NB4 (cell line): Measurements from ENCODE around the gene PRKCE.

Experiments used
- DNase-seq: peaks from one replicate; pipeline ENCODE4 v3.0.0; 2010; ENCODE audit warnings: low read depth
- H3K4me3 ChIP-seq: one replicate; pipeline ENCODE4 v1.5.1; 2011; ENCODE audit warnings: mild to moderate bottlenecking, low read depth, low read length, moderate library complexity
- CTCF ChIP-seq: IDR thresholded peaks from one replicate; pipeline ENCODE4 v1.5.1; 2012; ENCODE audit warnings: low read depth, low read length
- MAX ChIP-seq: IDR thresholded peaks from 2 replicates; pipeline ENCODE4 v1.6.1; 2011; ENCODE audit warnings: low read depth, low read length
- MYC ChIP-seq: IDR thresholded peaks from 2 replicates; pipeline ENCODE4 v1.6.1; 2011; ENCODE audit warnings: low read depth, low read length
- POLR2A ChIP-seq: IDR thresholded peaks from 2 replicates; pipeline ENCODE4 v1.6.1; 2011; ENCODE audit warnings: mild to moderate bottlenecking; ENCODE audit not compliant: insufficient read length; ENCODE audit errors: extremely low read depth

The PRKCE gene

GRCh38 chr2:45965871-45966498 lies 314.5 kb downstream of the PRKCE start:
- no peak for TF ChIP-seq POLR2A
- TF ChIP-seq MYC = no peak
- TF ChIP-seq CTCF = no peak
- TF ChIP-seq MAX = no peak
- no peak overlapping the region for H3K4me3 ChIP-seq
- DNase-seq = no peak

- TF ChIP-seq POLR2A (no peak), CTCF (no peak), MYC (no peak), MAX (no peak)
- H3K4me3 ChIP-seq = no peak overlapping the region
- DNase-seq = no peak
Observed at GRCh38 chr2:45968946-45969584, 317.6 kb downstream of the PRKCE start.

- TF ChIP-seq CTCF (no peak), POLR2A (no peak), MYC (no peak), MAX (no peak)
- no peak overlapping the region for H3K4me3 ChIP-seq
- DNase-seq = no peak
Observed at GRCh38 chr2:45973426-45973825, 322.0 kb downstream of the PRKCE start.

GRCh38 chr2:45974056-45974455 lies 322.6 kb downstream of the PRKCE start:
- no peak for DNase-seq
- TF ChIP-seq MYC (no peak), POLR2A (no peak), CTCF (no peak), MAX (no peak)
- no peak overlapping the region for H3K4me3 ChIP-seq

- no peak for DNase-seq
- TF ChIP-seq MYC (no peak), MAX (no peak), POLR2A (no peak), CTCF (no peak)
- no peak overlapping the region for H3K4me3 ChIP-seq
Observed at GRCh38 chr2:45974762-45975408, 323.4 kb downstream of the PRKCE start.
